Measurements from ENCODE around the gene TAP2.

DNA sequence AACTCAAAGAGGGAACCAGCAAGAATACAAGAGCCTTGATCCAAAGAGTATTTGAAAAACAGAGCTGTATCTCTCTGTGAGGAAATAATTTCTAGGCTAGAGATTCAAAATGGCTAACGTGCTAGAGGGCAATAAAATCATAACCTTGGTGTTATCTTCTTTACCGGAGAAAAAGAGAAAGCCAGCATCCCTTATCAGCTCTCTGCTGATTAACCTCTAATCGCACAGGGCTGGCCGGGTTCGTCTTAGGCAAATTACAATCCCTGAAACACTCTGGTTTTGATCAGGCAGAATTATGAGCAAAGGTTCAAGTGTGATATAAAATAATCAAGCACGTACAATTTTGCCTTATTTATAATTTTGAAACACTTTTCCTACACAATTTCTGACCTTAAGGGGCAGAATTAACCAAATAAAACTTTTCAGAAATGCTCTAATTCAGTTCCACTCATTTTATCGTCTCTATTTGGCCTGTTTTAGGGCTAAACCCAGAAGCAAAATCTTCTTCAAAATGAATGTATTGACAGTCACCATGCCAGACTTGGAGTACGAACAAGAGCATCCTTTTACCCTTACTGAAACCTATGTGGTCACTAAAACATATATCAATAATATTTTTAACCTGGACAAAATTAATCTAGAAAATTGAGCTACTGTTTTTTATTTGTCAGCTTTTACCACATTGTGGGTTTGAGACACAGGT, 29.2 kb upstream of the TAP2 start:
- TF ChIP-seq, protein P1, sequence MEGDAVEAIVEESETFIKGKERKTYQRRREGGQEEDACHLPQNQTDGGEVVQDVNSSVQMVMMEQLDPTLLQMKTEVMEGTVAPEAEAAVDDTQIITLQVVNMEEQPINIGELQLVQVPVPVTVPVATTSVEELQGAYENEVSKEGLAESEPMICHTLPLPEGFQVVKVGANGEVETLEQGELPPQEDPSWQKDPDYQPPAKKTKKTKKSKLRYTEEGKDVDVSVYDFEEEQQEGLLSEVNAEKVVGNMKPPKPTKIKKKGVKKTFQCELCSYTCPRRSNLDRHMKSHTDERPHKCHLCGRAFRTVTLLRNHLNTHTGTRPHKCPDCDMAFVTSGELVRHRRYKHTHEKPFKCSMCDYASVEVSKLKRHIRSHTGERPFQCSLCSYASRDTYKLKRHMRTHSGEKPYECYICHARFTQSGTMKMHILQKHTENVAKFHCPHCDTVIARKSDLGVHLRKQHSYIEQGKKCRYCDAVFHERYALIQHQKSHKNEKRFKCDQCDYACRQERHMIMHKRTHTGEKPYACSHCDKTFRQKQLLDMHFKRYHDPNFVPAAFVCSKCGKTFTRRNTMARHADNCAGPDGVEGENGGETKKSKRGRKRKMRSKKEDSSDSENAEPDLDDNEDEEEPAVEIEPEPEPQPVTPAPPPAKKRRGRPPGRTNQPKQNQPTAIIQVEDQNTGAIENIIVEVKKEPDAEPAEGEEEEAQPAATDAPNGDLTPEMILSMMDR (IDR thresholded peaks at IDR 0.05): no peak
- TF ChIP-seq POLR2A (IDR thresholded peaks at IDR 0.05): no peak

All from lower leg skin (tissue), 3 donors.